Activated CD4-positive, alpha-beta T cell treated with anti-CD3 and anti-CD28 coated beads for 1 hour (primary cell): ENCODE measurements around the gene ANO6.

Experiments
- DNase-seq: peaks from one replicate; pipeline ENCODE4 v3.0.0-alpha.2; 2020

The ANO6 gene

DNA sequence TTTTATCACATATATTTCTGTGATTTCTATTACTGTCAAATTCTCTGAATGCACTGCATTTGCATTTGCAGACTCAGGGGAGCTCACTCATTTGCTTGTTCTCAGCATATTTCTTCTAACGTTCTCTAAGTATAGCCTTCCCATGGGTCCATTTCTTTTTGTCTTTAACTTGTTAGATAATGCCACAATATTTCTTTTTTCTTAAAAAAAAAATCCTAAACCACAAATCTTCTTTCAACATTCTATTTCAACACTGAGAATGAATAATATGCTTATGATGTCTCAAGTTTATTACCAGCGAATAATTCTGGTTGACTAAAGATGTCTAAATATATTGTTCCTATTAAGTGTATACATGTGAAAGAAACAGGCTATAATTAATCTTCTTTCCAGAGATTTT is 200.2 kb downstream of the ANO6 start:
- DNase-seq, result no peak

DNA sequence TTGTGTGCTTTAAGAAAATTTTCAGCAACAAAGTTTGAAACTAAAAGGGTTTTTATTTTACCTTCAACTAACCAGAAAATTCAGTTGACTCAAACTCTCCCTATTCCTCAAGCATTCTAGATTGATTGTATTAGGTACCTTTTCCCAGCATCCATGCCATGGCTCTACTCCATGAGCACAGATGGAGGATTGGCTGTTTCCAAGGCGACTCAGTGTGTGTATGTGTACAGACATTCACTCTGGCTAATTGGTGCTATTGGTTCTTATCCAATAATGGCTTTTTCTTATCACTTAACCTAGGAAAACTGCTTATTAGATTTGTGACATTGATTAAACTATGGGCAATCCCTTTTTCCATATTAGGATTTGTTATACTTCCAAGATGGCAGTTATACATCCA is 202.6 kb downstream of the ANO6 start:
- DNase-seq, result no peak

DNA sequence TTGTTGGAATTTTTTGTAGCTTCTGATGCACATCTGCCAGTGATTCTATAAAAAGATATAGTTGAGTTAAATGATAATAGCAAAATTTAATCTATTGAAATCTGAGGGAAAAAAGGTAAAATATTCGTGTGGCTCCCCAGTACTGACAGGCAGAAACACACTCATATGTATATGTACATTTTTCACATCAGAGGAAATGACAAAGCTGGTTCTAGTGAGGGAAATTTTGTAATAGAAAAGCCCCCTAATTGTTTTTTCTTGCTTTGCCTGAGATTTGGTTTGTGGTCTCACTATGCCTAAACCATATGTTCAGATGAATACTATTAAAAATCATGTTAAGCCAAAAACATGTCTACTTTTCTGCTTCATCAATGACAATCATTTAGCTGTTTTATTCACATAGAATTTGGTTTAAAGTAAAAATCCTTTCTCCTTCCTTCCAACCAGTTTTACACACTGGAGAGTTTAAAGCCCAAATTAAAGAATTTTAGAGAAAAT is 203.5 kb downstream of the ANO6 start:
- DNase-seq, result no peak

DNA sequence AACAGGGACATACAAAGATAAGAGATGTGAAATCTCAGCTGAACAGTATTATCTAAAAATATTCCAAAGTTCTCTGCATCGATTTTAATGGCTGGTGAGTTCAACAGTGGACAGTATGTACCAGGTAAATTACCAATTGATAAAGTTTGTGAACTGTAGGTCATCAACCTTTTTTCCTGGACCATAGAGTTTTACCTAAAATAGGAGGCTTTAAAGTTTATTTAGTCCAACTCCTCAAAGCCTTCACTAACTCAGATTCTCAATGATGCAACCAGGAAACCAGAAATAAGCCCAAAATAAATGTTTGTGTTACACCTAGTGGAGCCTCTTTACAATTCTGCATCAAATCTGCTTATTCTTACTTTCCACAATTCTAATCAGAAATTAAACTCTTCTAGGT is 205.8 kb downstream of the ANO6 start:
- DNase-seq, result no peak

DNA sequence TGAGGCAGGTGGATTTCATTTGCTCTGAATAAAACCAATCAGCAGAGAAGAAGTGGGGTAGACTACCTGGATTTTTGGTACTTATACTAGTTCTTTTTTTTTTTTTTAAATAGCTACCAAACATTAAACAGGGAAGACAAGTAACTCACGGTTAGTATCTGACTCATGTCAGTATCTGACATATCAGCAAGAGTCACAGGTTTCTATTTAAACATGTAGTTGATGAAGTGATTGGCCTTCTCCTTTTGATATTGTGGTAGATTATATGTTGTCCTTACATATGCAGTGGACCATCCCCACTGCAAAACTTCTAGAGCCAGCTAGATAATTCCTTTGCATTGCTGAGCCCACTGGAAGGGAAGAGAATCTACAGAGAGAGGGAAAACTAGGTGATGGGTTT is 208.0 kb downstream of the ANO6 start:
- no peak for DNase-seq

DNA sequence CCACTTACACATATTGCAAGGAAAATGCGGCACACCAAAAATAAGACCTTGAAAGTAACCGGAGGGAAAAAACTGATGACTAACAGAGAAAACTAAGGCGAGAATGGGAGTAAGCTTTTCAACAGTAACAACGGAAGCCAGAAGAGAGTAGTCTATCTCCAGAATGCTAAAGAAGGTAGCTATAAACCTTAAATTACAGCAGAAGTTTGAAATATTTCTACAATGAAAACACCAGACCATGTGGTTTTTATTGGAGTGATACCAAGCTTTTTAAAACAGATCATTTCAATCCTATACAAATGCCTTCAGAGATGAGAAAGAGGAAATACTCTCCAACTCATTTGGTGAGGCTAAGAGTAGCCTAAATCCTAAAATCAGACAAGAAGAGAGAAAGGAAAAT is 209.5 kb downstream of the ANO6 start:
- DNase-seq, result no peak

DNA sequence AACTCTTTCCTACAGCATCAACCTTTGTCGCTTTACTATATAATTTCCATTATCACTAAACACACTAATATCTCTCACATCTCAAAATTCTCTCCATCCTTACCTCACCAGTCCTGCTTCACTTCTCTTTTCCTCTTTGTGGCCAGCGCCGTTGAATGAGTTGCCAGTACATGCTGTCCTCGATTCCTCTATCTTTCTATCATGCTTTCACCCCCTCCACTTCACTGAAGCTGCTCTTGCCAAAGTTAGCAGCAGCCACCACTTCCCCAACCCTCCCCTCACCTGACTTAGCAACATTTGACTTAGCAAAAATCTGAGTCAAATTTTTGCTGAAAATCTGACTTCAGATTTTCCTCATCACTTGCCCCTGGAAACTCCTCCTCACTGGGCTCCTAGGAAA is 210.4 kb downstream of the ANO6 start:
- no peak for DNase-seq

DNA sequence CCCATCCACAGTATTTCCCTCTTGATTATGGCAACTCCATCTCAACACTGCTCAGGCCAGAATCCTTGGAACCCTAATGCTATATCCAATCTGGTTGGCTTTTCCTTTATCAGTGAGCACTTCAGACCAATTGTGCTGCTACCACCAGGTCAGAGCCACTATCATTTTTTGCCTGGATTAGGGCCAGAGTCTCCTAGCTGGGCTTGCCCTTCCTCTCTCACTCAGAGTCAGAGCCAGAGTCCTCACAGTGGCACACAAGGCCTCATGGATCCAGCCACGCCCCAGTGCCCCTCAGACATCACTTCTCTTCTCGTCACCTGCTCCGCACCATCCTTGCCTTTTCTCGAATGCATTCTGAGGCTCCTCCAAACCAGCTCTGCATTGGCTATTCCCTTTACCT is 211.1 kb downstream of the ANO6 start:
- DNase-seq, result no peak

DNA sequence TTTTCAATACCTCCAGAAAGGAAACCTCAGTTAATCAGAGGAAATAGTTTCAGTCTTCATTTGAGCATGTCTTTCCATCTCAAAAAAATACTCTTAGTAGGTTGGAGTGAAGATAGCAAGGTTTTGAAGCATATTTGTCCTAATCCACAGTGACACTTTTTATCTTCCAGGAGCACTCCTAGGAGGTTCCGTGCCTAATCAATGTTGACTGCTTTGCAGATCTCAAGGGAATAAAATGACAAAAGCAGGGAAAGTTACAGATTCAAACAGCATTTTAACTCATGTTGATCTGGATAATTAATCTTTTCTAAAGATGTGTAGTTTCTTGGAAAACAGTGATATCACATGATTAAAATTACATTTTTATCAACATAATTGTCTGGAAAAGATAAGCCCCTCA is 213.9 kb downstream of the ANO6 start:
- no peak for DNase-seq

DNA sequence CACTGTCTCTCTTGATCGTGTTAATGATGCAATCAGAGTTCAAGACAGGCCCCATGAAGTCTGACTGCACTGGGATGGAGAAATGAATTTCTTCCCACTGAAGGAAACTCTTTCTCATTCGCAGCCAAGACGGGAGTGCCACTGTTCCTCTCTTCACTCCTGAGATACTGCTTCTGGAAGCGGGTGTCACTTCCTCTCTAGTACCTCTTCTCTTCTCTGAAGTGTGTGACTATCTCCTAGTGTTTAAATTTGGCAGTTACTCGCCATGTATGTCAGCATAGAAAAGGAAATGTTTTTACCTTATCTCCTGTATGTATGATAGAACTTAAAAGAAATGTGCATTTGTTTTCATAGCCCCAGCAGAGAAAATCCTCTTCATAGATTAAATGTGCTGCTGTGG is 215.2 kb downstream of the ANO6 start:
- DNase-seq, result no peak

DNA sequence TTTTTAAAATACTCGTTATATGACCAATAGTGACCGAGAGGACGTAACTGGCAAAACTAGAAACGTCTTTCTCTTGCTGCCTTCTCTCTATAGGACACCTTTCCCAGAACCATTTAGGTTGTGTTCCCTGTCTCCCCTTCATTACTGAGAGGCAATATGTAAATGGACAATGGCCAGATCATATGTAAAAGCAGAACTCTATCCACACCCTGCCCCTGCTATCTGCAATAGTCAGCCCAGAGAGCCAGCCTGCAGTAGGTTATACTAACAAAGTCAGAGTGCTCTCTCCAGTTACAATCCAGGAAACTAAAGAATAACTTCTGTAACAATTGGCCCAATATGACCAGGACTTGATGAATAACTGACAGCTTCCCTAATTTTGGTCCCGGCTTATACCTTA is 216.8 kb downstream of the ANO6 start:
- DNase-seq, result no peak

DNA sequence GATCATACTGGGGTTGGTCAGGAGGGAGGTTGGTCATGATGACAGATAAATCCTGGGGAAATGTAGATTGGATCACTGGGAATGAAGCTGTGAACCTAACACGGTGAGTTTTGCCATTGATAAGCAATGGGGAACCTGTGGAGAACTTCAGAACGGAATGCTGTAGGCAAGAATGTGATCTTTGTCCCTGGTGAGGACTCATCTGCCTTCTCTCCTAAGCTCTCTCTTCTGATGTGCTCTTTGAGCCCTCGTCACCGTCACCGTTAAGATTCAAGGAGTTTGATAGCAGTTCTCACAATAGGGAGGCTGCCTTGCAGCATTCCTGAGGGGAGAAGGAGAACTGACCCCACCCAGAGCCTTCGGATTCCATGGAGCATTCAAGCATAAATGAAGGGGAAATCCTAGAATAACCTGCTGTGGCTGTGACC is 217.6 kb downstream of the ANO6 start:
- DNase-seq, result no peak

DNA sequence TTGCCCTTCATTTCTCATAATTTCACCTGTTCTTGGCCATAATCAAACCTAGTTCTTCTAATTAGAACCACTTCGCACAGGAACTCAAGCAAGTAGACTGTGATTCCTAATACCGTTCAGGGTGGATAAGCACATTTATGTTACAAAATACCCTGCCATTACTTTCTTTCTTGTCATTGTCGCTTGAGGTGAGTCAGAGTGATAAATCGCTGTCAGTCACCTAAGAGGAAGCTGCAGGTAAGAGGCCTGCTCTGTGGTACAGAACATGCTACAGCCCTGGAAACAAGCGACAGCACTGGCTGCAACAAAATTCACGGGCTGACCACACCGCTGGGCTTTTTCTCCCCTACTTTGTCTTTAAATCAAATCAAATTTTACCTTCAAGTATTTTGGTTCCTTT is 218.2 kb downstream of the ANO6 start:
- DNase-seq, result no peak

DNA sequence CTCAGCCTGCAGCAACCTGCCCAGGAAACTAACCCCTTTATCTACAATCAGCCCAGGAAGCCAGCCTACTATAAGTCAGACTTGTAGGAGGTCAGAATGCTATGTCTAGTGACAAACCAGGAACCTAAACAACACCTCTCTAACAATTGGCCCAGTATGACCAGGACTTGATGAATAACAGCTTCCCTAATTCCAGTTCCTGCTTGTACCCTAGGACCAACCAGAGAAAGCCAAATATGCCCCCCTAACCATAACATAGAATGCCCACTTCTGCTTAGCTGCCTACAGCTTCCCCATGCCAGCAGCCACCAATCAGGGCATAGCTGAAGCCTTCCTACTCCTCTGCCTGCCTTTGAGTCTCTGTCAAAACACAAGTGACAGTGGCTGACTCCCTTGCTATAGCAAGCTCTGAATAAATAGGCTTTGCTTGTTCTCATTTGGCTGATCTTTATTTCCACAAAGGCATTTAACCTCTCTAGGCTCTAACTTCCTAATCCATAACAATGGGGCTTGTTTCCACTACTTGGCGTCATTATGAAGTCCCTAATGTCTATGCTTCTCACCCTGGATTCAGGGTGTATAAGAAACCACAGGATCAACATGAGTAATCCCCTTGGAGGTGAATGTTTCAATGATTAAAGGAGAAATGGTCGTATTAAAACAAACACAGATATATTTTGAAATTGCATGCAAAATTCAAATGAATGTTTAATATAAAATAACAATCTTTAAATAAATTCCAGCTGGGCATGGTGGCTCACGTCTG is 220.2 kb downstream of the ANO6 start:
- no peak for DNase-seq

DNA sequence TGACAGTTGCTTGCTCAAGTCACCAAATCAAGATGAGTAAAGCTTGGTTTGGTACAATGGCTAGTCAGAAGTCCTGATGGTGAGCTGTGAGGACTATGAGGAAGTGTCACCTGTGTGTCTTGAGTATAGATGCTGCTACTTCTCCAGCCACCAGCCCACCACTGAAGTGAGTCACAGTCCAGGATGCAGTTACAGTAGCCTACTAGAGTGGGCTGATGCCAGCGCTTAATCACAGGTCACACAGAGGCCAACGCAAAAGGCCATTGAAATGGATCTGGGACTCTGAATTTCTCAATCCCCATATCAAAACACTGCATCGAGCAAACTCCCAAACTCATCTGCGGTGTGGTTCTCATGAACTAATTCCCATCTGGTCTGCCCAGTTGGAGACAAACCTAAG is 223.1 kb downstream of the ANO6 start:
- DNase-seq, result no peak

DNA sequence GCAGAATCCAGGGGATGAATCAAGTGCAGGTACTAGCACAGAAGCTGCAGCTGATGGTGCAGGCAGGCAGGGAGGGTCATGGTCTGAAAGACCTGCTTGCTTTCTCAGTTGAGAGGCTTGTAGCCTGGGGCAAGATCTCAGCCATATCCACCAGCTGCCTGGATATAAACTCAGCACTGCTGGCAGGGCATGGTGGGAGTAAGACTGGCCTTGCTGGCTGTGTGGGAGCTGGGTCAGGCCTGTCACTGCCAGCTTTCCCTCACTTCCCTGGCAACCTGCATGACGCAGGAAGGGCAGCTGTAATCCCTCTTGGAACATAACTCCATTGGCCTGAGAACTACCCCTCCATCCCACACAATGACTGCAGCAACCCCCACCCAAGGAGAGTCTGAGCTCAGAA is 230.1 kb downstream of the ANO6 start:
- no peak for DNase-seq

DNA sequence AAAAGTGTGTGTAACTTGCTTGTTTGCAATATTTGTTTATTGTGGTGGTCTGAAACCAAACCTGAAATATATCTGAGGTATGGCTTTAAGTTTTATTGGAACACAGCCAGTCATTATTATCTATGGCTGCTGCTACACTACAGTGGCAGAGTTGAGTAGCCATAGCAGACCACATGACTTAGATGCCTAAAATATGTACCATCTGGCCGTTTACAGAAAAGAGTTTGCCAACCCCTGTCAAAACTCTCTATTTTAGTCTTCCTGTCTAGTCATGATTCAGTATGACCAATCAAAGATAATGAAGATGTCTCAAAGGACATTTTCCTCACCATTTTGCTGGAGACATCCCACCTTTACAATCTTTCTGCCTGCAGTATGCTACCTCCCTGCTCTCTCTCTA is 242.3 kb downstream of the ANO6 start:
- DNase-seq, result no peak

DNA sequence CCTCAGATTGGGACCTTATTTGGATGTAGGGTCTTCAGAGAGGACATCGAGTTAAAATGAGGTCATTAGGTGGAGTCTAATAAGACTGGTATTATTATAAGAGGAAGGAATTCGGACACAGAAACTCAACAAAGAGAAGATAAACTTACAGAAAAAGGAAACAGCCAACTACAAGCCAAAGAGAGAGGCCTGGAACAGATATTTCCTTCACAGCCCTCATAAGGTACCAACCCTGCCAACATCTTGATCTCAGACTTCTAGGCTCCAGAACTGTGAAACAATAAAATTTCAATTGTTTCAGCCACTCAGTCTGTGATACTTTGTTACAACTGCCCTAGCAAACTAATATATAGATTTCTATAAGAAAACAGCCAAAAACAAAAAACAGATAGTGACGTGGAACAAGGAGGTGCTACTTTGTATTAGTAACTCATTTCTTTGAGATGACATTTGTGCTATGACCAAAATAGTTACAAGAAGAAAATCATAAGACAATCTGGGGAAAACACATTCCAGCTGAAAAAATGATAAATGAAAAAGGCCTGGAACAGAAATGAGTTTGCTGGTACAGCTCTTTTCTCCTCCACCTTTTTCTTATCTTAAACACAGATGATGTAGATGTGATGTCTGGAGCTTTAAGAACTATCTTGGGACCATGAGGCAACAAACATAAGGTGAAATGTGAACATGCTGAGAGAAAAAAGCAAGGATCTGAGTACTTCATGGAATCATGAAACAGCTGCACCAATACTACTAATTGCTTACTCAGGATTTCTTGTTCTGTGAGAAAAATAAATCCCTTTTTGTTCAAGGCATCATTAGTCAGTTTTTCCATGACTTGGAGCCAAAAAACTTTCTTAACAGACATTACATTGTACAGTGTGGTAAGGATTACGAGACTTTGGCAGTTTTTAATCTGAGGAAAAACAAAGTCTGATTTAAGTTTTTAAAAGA is 243.2 kb downstream of the ANO6 start:
- no peak for DNase-seq

DNA sequence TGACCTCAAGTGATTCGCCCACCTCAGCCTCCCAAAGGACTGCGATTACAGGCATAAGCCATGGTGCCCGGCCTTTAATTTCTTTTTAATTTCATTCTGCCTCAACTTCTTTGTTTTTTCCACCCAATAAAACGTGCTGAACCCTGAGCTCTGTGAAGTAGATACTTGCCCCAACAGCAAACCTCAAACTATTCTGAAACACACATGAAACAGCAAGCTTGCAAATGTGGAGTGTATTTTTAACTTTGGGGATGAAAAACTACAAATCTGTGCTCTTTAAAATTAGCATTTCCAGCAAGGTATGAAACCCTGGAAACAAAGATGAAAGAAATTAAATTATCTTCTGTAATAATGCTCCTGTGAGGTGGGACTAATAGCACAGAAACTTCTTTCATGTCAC is 246.6 kb downstream of the ANO6 start:
- DNase-seq, result no peak

DNA sequence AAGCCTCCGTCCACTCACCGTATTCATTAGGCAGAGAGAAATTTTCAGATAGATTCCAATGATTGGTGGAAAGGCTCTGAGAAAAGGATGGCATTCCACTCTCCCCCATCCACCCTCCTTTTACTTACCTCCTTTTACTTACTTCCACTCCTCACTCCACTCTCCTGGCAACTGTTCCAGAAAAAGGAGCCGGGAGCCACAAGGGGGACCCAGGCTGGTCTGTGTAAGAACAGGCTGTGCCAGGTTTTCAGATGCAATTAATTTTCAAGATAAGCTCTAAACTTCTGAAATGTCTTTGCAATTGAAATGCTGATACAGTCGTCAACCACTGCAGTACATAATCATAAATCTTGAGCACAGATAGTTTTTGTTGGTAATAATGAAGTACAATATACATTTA is 248.8 kb downstream of the ANO6 start:
- DNase-seq, result no peak

DNA sequence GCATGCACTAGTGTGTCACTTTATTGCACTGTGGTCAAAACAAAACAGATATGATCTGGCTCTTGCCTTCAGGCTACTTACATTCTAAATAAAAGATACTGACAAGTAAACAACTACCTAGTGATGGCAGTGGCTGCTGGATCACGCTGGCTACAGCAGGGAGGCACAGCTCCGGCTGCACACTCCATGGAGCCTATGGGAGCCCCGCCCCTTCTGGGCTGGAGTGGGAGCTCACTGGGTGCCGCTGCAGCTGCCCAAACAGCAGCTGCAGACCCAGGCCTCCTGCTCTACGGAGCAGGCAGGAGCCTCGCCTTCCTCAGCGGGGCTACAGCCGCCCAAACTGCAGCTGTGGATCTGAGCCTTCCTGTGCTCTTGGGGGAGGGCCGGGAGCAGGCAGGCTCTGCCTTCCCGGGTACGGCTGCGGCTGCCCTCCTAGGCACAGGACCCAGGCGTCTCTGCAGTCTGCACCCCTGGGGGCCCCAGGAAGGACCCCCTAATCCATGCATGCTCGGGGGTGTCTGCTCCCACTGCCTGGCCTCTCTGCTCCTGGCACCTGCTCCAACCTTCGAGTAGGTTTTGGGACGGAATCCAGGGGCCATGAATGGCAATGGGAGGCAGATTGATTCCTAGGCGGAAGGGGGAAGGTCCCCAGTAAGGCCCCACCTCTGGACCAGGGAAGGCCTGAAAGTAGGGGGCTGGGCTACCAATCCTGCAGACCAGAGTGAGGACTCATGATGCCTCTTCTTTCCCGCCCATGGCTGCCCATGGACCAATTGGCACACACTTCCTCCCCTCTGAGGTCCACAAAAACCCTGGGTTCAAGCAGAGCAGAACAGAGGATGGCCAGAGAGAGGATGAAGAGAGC is 253.1 kb downstream of the ANO6 start:
- no peak for DNase-seq

DNA sequence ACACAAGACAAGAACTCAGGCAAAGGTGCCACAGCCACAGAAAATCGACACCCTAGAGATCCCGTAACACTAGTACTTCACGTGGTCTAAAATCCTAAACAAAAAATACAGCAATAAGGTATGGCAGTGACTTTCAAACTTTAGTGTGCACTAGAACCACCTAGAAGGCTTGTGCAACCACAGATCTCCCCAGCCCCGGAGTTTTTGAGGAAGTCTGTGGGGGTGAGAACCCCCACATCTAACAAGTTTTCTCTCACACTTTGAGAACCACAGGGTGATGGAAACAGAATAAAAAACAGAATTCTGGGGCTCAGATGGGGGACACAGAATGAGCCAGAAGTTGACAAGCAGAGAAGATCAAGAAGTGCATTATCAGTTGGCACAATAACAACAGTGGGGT is 254.0 kb downstream of the ANO6 start:
- no peak for DNase-seq

DNA sequence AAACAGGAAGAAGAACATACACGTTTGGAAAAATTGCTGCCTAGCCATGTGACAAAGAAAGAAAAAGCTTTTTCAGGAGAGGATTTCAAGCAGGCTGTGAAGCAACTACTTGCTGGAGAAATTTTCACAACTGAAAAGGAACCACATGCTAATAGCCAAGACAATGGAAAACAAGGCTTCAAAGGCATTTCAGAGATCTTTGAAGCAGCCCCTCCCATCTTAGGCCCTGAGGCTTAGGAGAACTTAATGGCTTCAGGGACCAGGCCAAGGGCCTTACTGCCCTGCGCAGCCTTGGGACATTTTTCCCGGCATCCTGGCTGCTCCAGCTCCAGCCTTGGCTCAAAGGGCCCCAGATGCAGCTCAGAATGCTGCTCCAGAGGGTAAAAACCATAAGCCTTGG is 257.7 kb downstream of the ANO6 start:
- no peak for DNase-seq
